GM18517 (cell line): Measurements from ENCODE around the gene MICA.
"Not testable (repeated sequence)": the region's sequence is repeated elsewhere in the genome, so short reads cannot be mapped to it uniquely, and the experiment has no call there.

Experiments
- ATAC-seq: cut with Tn5 transposase; IDR thresholded peaks from one replicate; pipeline ENCODE4 v1.9.1; 2021; ENCODE audit warnings: mild to moderate bottlenecking, moderate library complexity; ENCODE audit not compliant: unreplicated experiment

Gene MICA

GRCh38 chr6:31403283-31404060, at the start of gene MICA:
TSS of gene MICA (plus strand) at chr6:31403595. CDS start at chr6:31403633, 38 bp downstream.
- no peak for ATAC-seq

GRCh38 chr6:31354158-31354863, 49.1 kb upstream of the MICA start:
- ATAC-seq = no peak

GRCh38 chr6:31354864-31355582, 48.4 kb upstream of the MICA start:
- no peak for ATAC-seq

- ATAC-seq = no peak
These were observed 47.8 kb upstream of the MICA start for GRCh38 chr6:31355583-31355948.

GRCh38 chr6:31356216-31356945, 47.0 kb upstream of the MICA start:
- ATAC-seq = no peak

GRCh38 chr6:31356946-31357466, 46.4 kb upstream of the MICA start, which contains the start of gene HLA-B:
TSS of gene HLA-B (minus strand) at chr6:31357179. CDS start at chr6:31357158, 21 bp downstream.
- ATAC-seq = peak; percentile 80

- no peak for ATAC-seq
These were observed 45.5 kb upstream of the MICA start for GRCh38 chr6:31357886-31358285.

- ATAC-seq = no peak
These were observed 45.1 kb upstream of the MICA start for GRCh38 chr6:31358302-31358701.

- no peak for ATAC-seq
These were observed 43.8 kb upstream of the MICA start for GRCh38 chr6:31359581-31359980.

GRCh38 chr6:31362751-31363150, 40.6 kb upstream of the MICA start:
- ATAC-seq = no peak

GRCh38 chr6:31363811-31364210, 39.6 kb upstream of the MICA start:
- no peak for ATAC-seq

GRCh38 chr6:31365864-31366263, 37.5 kb upstream of the MICA start:
- no peak for ATAC-seq

GRCh38 chr6:31366693-31367470, 36.5 kb upstream of the MICA start:
- no peak for ATAC-seq

- ATAC-seq = no peak
These were observed 34.9 kb upstream of the MICA start for GRCh38 chr6:31368461-31368860.

GRCh38 chr6:31374118-31374517, 29.3 kb upstream of the MICA start:
- ATAC-seq = not testable (repeated sequence)

GRCh38 chr6:31375699-31376098, 27.7 kb upstream of the MICA start:
- ATAC-seq = no peak

GRCh38 chr6:31377029-31377428, 26.4 kb upstream of the MICA start:
- ATAC-seq = no peak

GRCh38 chr6:31378062-31378720, 25.2 kb upstream of the MICA start:
- no peak for ATAC-seq

- ATAC-seq = no peak
These were observed 24.7 kb upstream of the MICA start for GRCh38 chr6:31378721-31379103.
